Stomach smooth muscle (tissue), 2 donors: ENCODE measurements around the gene GTPBP4.
"Not testable (repeated sequence)": the region's sequence is repeated elsewhere in the genome, so short reads cannot be mapped to it uniquely, and the experiment has no call there.

Experiments
- H3K27ac ChIP-seq: one replicate; pipeline ENCODE4 v1.7.0; 2013; ENCODE audit warnings: mild to moderate bottlenecking, low read length, inconsistent platforms
- H3K27me3 ChIP-seq, 2 donors: one replicate each; pipeline ENCODE4 v1.7.0; 2013; ENCODE audit warnings: low read length in 2 of 2; ENCODE audit not compliant: insufficient read depth in 2 of 2, control insufficient read depth in 1 of 2
- H3K36me3 ChIP-seq, 2 donors: one replicate each; pipeline ENCODE4 v1.7.0; 2013; ENCODE audit warnings: low read length in 2 of 2; ENCODE audit not compliant: control insufficient read depth in 2 of 2, insufficient read depth in 2 of 2
- H3K4me1 ChIP-seq: one replicate; pipeline ENCODE4 v1.7.0; 2013; ENCODE audit warnings: low read length; ENCODE audit not compliant: control insufficient read depth, insufficient read depth
- H3K4me3 ChIP-seq, 2 donors: one replicate each; pipeline ENCODE4 v1.7.0; 2013; ENCODE audit warnings: low read length in 2 of 2
- H3K9ac ChIP-seq, 2 donors: one replicate each; pipeline ENCODE4 v1.7.0; 2013; ENCODE audit warnings: low read length in 2 of 2, mild to moderate bottlenecking in 1 of 2
- H3K9me3 ChIP-seq, 2 donors: one replicate each; pipeline ENCODE4 v1.7.0; 2013; ENCODE audit warnings: low read length in 2 of 2; ENCODE audit not compliant: control insufficient read depth in 2 of 2
- donor health status: healthy.
- donor health status: Pancreatic carcinoma.

GTPBP4 gene

GRCh38 chr10:1056326-1057105, 68.3 kb downstream of the GTPBP4 start, which contains the start of gene WDR37:
Gene WDR37, plus strand, starts transcription at chr10:1056385. Its CDS starts 15,771 bp downstream, at chr10:1072156.
- Histone ChIP-seq H3K27me3 (no peaks in the 10 kb centered on the region), H3K4me3 (peak within 1 kb of the TSS; percentile 95), H3K36me3 (peaks cover 0 to 11% of the 10 kb centered on the region in 2 donors), H3K27ac (peak within 1 kb of the TSS; percentile 85), H3K9me3 (no peaks in the 10 kb centered on the region), H3K9ac (peak within 1 kb of the TSS; percentile 89 to 94), H3K4me1 (peaks cover 23% of the 10 kb centered on the region)

GRCh38 chr10:1057106-1057657, 68.9 kb downstream of the GTPBP4 start:
- Histone ChIP-seq H3K4me1 (peaks cover 23% of the 10 kb centered on the region), H3K9ac (peak overlapping the region; percentile 89 to 94), H3K36me3 (peaks cover 0 to 10% of the 10 kb centered on the region in 2 donors), H3K4me3 (peak overlapping the region; percentile 95), H3K9me3 (no peaks in the 10 kb centered on the region), H3K27ac (peak overlapping the region; percentile 85), H3K27me3 (no peaks in the 10 kb centered on the region)

- H3K9ac ChIP-seq = no peak overlapping the region
- peaks cover 23% of the 10 kb centered on the region for H3K4me1 ChIP-seq
- no peak overlapping the region for H3K27ac ChIP-seq
- H3K27me3 ChIP-seq = no peaks in the 10 kb centered on the region
- peaks cover 0 to 2% of the 10 kb centered on the region in 2 donors for H3K36me3 ChIP-seq
- H3K4me3 ChIP-seq = peak overlapping the region in 1 of 2 donors; percentile 95
- H3K9me3 ChIP-seq = no peaks in the 10 kb centered on the region
These were observed 69.8 kb downstream of the GTPBP4 start for GRCh38 chr10:1058017-1058416.

- Histone ChIP-seq H3K9me3 (no peaks in the 10 kb centered on the region), H3K4me1 (peaks cover 20% of the 10 kb centered on the region), H3K27me3 (no peaks in the 10 kb centered on the region), H3K4me3 (no peak overlapping the region), H3K36me3 (peaks cover 0 to 5% of the 10 kb centered on the region in 2 donors), H3K9ac (no peak overlapping the region), H3K27ac (no peak overlapping the region)
These were observed 71.7 kb downstream of the GTPBP4 start for GRCh38 chr10:1059902-1060301.

- Histone ChIP-seq H3K9ac (no peak overlapping the region), H3K4me1 (peaks cover 9% of the 10 kb centered on the region), H3K9me3 (no peaks in the 10 kb centered on the region), H3K36me3 (peaks cover 0 to 5% of the 10 kb centered on the region in 2 donors), H3K4me3 (no peak overlapping the region), H3K27ac (no peak overlapping the region), H3K27me3 (no peaks in the 10 kb centered on the region)
These were observed 73.9 kb downstream of the GTPBP4 start for GRCh38 chr10:1061930-1062774.

- Histone ChIP-seq H3K4me3 (no peak overlapping the region), H3K27me3 (no peaks in the 10 kb centered on the region), H3K27ac (no peak overlapping the region), H3K9ac (no peak overlapping the region), H3K36me3 (peaks cover 0 to 5% of the 10 kb centered on the region in 2 donors), H3K4me1 (no peaks in the 10 kb centered on the region), H3K9me3 (no peaks in the 10 kb centered on the region)
These were observed 75.1 kb downstream of the GTPBP4 start for GRCh38 chr10:1063232-1063865.

- no peaks in the 10 kb centered on the region for H3K9me3 ChIP-seq
- no peaks in the 10 kb centered on the region for H3K27me3 ChIP-seq
- H3K4me1 ChIP-seq = no peaks in the 10 kb centered on the region
- H3K27ac ChIP-seq = no peak overlapping the region
- peaks cover 0 to 5% of the 10 kb centered on the region in 2 donors for H3K36me3 ChIP-seq
- H3K9ac ChIP-seq = no peak overlapping the region
- H3K4me3 ChIP-seq = no peak overlapping the region
These were observed 76.7 kb downstream of the GTPBP4 start for GRCh38 chr10:1064964-1065247.

- not testable (repeated sequence) for H3K27ac ChIP-seq, H3K4me3 ChIP-seq, H3K36me3 ChIP-seq, H3K4me1 ChIP-seq, H3K9ac ChIP-seq, H3K27me3 ChIP-seq, H3K9me3 ChIP-seq
These were observed 78.5 kb downstream of the GTPBP4 start for GRCh38 chr10:1066734-1067133.

GRCh38 chr10:1068380-1069361, 80.4 kb downstream of the GTPBP4 start:
- Histone ChIP-seq H3K27ac (no peak overlapping the region), H3K9ac (no peak overlapping the region), H3K4me1 (no peaks in the 10 kb centered on the region), H3K27me3 (no peaks in the 10 kb centered on the region), H3K36me3 (peaks cover 3 to 4% of the 10 kb centered on the region in 2 donors), H3K4me3 (no peak overlapping the region), H3K9me3 (no peaks in the 10 kb centered on the region)
